Measurements from ENCODE around the gene PLIN5.

GRCh38 chr19:4538601-4538954 is 3.6 kb upstream of the PLIN5 start:
- TF ChIP-seq YY1 (IDR thresholded peaks at IDR 0.05; ENCODE audit: insufficient read depth, insufficient read length), result no peak
- no peak for TF ChIP-seq ZNF274 (IDR thresholded peaks at IDR 0.05; ENCODE audit: low read depth, low read length)
- TF ChIP-seq SUZ12 (IDR thresholded peaks at IDR 0.05; ENCODE audit: extremely low read depth, insufficient read depth, insufficient read length), result no peak
